ENCODE measurements around the gene SIL1. TPM values are rescaled to one million over a fixed set of nuclear protein-coding genes. Genes with fewer than 3 reads are reported as not detected.

SIL1 gene
- total and polyA plus RNA-seq, 2 experiments from 2014 or later = 78.8 to 89.8 TPM

GRCh38 chr5:138949223-138949574, 249.0 kb downstream of the SIL1 start:
- TF ChIP-seq EZH2phosphoT487 (IDR thresholded peaks at IDR 0.05; ENCODE audit: insufficient read depth, low read depth) = no peak
- TF ChIP-seq EZH2 (IDR thresholded peaks at IDR 0.05; ENCODE audit: insufficient read depth, poor library complexity, severe bottlenecking) = no peak
- no peak for DNase-seq
- H3K4me1 ChIP-seq (ENCODE audit: insufficient read depth) = peaks cover 11% of the 10 kb centered on the region
- no peaks in the 10 kb centered on the region for H3K36me3 ChIP-seq (ENCODE audit: low read depth)
- no peaks in the 10 kb centered on the region for H3K79me2 ChIP-seq (ENCODE audit: insufficient read depth)
- in situ Hi-C loops (cut with MboI) = no loop called here
- no peak overlapping the region for H3K9ac ChIP-seq
- H3K9me3 ChIP-seq (ENCODE audit: low read depth) = no peaks in the 10 kb centered on the region
- H3K4me3 ChIP-seq = no peak overlapping the region
- no peak overlapping the region for H3K27ac ChIP-seq
- H3K9me2 ChIP-seq (ENCODE audit: insufficient read depth) = no peaks in the 10 kb centered on the region
- 77 to 79% methylated on average over 4 of the region's 4 CpGs for WGBS, 2 experiments (ENCODE audit: low coverage in 1 of 2, low lambda C conversion rate in 2 of 2, missing lambda C conversion rate in 2 of 2)
- H2AFZ ChIP-seq = no peak overlapping the region
- H3K4me2 ChIP-seq (ENCODE audit: unreplicated experiment) = no peak overlapping the region
- no peaks in the 10 kb centered on the region for H4K20me1 ChIP-seq (ENCODE audit: insufficient read depth)
- no peaks in the 10 kb centered on the region for H3F3A ChIP-seq (ENCODE audit: insufficient read depth)
- no peaks in the 10 kb centered on the region for H3K27me3 ChIP-seq (replicated peaks; ENCODE audit: insufficient read depth)

- in situ Hi-C loops (cut with MboI) = no loop called here
- Histone ChIP-seq H3K36me3 (ENCODE audit: low read depth) (no peaks in the 10 kb centered on the region), H3K4me3 (no peak overlapping the region), H2AFZ (no peak overlapping the region), H3K9me2 (ENCODE audit: insufficient read depth) (no peaks in the 10 kb centered on the region), H3K27ac (no peak overlapping the region), H3K9me3 (ENCODE audit: low read depth) (no peaks in the 10 kb centered on the region), H4K20me1 (ENCODE audit: insufficient read depth) (no peaks in the 10 kb centered on the region), H3K4me1 (ENCODE audit: insufficient read depth) (peaks cover 11% of the 10 kb centered on the region), H3F3A (ENCODE audit: insufficient read depth) (no peaks in the 10 kb centered on the region), H3K4me2 (ENCODE audit: unreplicated experiment) (no peak overlapping the region), H3K9ac (no peak overlapping the region), H3K79me2 (ENCODE audit: insufficient read depth) (no peaks in the 10 kb centered on the region), H3K27me3 (replicated peaks; ENCODE audit: insufficient read depth) (no peaks in the 10 kb centered on the region)
- no peak for DNase-seq
- WGBS, 2 experiments (ENCODE audit: low coverage in 1 of 2, low lambda C conversion rate in 2 of 2, missing lambda C conversion rate in 2 of 2) = 94 to 97% methylated on average over 21 to 23 of the region's 23 CpGs
- no peak for TF ChIP-seq EZH2phosphoT487 (IDR thresholded peaks at IDR 0.05; ENCODE audit: insufficient read depth, low read depth)
- TF ChIP-seq EZH2 (IDR thresholded peaks at IDR 0.05; ENCODE audit: insufficient read depth, poor library complexity, severe bottlenecking) = no peak
Observed at GRCh38 chr5:138948471-138949222, 249.5 kb downstream of the SIL1 start.

- Histone ChIP-seq H3K27me3 (replicated peaks; ENCODE audit: insufficient read depth) (no peaks in the 10 kb centered on the region), H3K4me3 (no peak overlapping the region), H3K36me3 (ENCODE audit: low read depth) (no peaks in the 10 kb centered on the region), H3K9me2 (ENCODE audit: insufficient read depth) (no peaks in the 10 kb centered on the region), H3K4me2 (ENCODE audit: unreplicated experiment) (no peak overlapping the region), H3K79me2 (ENCODE audit: insufficient read depth) (no peaks in the 10 kb centered on the region), H3K9ac (no peak overlapping the region), H3F3A (ENCODE audit: insufficient read depth) (no peaks in the 10 kb centered on the region), H4K20me1 (ENCODE audit: insufficient read depth) (no peaks in the 10 kb centered on the region), H2AFZ (no peak overlapping the region), H3K27ac (no peak overlapping the region), H3K4me1 (ENCODE audit: insufficient read depth) (peaks cover 3% of the 10 kb centered on the region; the same call in 1 of the 2 replicates), H3K9me3 (ENCODE audit: low read depth) (no peaks in the 10 kb centered on the region)
- DNase-seq = no peak
- no peak for TF ChIP-seq EZH2phosphoT487 (IDR thresholded peaks at IDR 0.05; ENCODE audit: insufficient read depth, low read depth)
- no peak for TF ChIP-seq EZH2 (IDR thresholded peaks at IDR 0.05; ENCODE audit: insufficient read depth, poor library complexity, severe bottlenecking)
- in situ Hi-C loops (cut with MboI) = no loop called here
- WGBS, 2 experiments (ENCODE audit: low coverage in 1 of 2, low lambda C conversion rate in 2 of 2, missing lambda C conversion rate in 2 of 2) = 94 to 99% methylated on average over 5 of the region's 5 CpGs
Observed at GRCh38 chr5:138947780-138948179, 250.4 kb downstream of the SIL1 start.

- no peaks in the 10 kb centered on the region for H4K20me1 ChIP-seq (ENCODE audit: insufficient read depth)
- WGBS, 2 experiments (ENCODE audit: low coverage in 1 of 2, low lambda C conversion rate in 2 of 2, missing lambda C conversion rate in 2 of 2) = 92 to 95% methylated on average over 19 of the region's 20 CpGs
- H2AFZ ChIP-seq = no peak overlapping the region
- H3K4me1 ChIP-seq (ENCODE audit: insufficient read depth) = no peaks in the 10 kb centered on the region
- no peak overlapping the region for H3K4me2 ChIP-seq (ENCODE audit: unreplicated experiment)
- H3K9me2 ChIP-seq (ENCODE audit: insufficient read depth) = no peaks in the 10 kb centered on the region
- no peaks in the 10 kb centered on the region for H3K27me3 ChIP-seq (replicated peaks; ENCODE audit: insufficient read depth)
- no peaks in the 10 kb centered on the region for H3K79me2 ChIP-seq (ENCODE audit: insufficient read depth)
- no peak for DNase-seq
- H3F3A ChIP-seq (ENCODE audit: insufficient read depth) = no peaks in the 10 kb centered on the region
- no peaks in the 10 kb centered on the region for H3K9me3 ChIP-seq (ENCODE audit: low read depth)
- TF ChIP-seq EZH2 (IDR thresholded peaks at IDR 0.05; ENCODE audit: insufficient read depth, poor library complexity, severe bottlenecking) (no peak), EZH2phosphoT487 (IDR thresholded peaks at IDR 0.05; ENCODE audit: insufficient read depth, low read depth) (no peak)
- no peak overlapping the region for H3K4me3 ChIP-seq
- H3K36me3 ChIP-seq (ENCODE audit: low read depth) = no peaks in the 10 kb centered on the region
- H3K27ac ChIP-seq = no peak overlapping the region
- in situ Hi-C loops (cut with MboI) = no loop called here
- H3K9ac ChIP-seq = no peak overlapping the region
Observed at GRCh38 chr5:138946831-138947560, 251.2 kb downstream of the SIL1 start.
